GM18508 (cell line): Measurements from ENCODE around the gene PFDN5.

Source experiments
- ATAC-seq: cut with Tn5 transposase; IDR thresholded peaks from one replicate; pipeline ENCODE4 v1.9.1; 2021; ENCODE audit warnings: moderate number of reproducible peaks; ENCODE audit not compliant: insufficient read depth, unreplicated experiment

PFDN5 gene

DNA sequence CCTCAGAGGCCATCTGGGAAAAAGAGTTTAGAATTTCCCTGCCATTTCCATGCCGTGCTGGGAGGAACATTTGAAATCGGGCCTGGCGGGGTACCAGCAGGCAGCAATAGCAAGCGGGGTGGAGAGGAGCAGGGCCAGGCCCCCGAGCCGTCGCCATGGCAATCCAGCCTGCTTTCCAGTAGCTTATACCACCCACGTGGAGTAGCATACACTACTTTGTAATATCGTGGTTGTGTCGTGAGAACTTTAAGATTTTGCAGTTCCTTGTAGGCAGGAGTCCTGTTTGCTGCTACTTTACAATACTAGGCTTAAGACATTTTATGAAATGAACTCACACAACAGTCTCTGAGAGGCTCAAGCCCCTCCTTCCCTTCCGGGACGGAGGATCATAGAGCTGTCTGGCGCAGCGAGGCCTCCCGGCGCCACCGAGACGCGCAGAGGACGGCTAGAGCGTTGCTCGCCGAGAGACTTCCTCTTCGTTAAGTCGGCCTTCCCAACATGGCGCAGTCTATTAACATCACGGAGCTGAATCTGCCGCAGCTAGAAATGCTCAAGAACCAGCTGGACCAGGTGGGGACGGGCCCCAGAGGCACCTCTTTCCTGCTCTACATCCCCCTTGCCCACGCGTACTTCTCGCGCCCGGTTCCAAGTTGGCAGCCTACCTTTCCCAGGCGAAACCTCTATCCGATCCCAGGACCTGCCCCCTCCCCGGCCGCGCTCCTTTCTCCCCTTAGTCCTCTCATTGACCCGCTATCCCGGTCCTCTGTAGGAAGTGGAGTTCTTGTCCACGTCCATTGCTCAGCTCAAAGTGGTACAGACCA, at the start of gene PFDN5:
TSS of gene PFDN5 (plus strand) at position 473 of the 821 bp plus-strand sequence. CDS start at position 499, 26 bp downstream.
- no peak for ATAC-seq

DNA sequence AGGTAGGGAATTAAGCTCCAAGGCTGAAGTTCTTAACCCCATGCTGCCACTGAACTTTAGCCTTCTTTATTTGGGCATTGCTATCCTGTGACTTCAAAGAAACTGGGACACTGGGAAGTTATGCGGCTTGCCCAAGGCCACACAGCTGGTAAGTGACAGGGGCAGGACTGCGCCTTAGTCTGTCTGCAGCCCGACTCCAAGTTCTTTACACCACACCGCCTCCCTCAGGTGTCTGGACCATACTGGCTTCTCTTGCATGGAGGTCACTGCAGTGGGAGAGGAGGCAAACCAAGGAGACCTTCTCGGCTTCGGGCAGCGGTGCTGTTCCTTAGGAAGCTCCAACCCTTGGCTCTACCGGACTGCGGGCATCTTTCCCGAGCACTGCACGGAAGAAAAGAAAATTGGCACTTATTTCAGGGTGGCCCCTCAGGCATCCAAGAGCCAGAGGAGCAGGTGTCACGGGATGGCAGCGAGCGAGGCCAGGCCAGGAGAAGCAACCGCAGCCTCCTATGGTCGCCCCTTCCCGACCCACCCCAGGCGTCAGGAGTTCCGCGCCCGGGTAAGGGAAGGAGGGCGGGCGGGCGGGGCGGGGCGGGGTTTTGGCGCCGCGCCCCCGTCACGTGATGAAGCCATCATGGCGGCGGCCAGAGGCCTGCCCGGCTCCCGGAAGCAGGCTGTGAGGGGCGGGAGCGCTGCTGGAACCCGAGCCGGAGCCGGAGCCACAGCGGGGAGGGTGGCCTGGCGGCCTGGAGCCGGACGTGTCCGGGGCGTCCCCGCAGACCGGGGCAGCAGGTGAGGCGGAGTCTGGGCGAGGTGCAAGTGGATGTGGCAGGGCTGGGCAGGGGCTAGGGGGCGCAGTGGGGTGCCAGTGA, 43.6 kb upstream of the PFDN5 start:
- no peak for ATAC-seq

- ATAC-seq = no peak
These were observed 42.9 kb upstream of the PFDN5 start for GRCh38 chr12:53252349-53252916.

- no peak for ATAC-seq
These were observed 42.0 kb upstream of the PFDN5 start for GRCh38 chr12:53253298-53253697.

DNA sequence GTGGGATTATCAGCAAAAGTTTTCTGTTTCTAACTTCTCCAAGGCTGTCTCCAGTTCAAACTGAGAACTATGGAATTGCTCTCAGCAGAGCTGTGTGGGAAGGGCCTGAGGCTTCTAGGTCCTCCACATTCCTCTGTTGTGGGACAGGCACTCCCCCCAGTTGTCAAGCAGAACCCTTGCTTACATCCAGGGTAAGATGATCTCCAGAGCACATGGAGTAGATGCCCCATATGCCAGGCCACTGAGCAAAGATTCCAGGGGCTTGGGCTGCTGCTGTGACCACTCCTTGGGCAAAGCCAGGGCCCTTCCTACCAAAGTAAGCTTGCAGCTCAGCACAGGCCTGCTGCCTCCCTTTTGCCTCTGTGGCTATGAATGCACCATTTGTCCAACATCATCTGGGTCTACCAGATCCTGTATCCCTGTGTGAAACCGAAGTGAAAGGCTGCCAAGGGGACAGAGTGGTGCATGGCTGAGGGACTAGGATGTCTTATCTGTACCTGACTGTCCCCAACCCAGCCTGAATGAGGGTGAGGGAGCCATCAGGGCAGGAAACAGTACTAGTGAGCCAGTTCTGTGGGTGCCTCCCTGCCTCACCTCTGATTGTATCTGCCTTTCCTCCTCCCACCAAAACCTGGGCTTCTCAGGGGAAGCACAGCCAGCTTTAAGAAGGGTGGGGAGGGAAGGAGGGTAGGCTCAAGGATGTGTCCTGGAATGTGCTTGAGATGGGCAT, 40.4 kb upstream of the PFDN5 start:
- ATAC-seq = no peak

- ATAC-seq = no peak
These were observed 39.3 kb upstream of the PFDN5 start for GRCh38 chr12:53255996-53256395.

DNA sequence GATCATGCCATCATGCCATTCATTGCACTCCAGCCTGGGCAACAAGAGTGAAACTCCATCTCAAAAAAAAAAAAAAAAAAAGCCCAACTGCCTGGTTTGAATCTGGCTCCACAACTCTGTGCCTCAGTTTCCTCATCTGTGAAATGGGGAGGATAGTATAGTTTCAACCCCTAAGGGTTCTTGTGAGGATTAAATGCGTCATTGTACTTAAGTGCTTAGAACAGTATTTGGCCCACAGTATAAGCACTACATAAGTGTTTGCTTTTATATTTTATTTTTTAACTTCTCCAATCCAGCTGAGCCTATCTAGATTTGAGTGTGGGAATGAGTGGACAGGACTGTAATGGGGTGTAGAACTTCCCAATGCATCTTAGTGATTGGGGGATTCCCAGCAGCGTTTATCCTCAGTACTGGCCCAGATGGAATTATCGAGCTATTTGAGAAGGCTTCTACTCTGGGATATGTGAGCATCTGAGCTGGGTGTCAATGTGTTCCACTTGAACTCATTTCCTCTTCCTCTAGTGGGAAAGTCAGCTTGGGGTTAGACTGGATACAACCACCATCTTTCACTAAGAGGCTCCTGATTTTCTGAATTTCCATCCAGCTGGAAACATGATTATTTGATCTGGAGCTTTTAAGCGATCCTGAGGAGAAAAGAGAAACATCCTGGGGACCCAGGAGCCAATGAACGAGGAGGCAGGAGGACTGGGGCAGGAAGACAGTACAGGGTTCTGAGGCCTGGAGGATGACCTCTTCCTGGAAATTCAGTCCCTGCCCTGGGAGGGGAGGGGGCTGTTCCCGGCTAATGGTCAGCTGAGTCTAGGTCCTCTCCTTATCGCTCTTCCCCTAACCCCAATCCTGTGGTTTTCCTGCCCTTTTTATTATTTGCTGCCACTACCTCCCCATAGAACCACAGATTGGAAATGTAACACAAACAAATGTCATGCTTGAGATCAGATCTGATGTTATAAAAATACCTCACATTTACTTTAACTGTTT, 36.5 kb upstream of the PFDN5 start:
- no peak for ATAC-seq

- no peak for ATAC-seq
These were observed 35.5 kb upstream of the PFDN5 start for GRCh38 chr12:53259891-53260290.

DNA sequence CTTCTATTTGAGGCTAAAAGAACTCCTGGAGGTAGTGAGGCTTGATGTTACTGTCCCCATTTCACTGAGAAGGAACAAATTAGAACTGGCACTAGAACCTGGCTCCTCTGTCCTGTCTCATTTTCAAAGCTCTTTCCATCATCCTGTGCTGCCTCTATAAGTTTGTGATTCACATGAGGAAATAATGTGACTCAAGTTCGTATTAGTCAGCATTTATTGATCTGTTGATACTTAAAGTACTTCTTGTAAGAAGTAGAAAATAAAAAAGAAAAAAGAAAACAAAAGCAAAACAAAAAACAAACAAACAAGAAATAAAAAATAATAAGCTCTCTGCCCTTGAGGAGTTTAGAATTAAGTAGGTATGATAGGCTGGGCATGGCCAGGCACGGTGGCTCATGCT, 29.6 kb upstream of the PFDN5 start:
- no peak for ATAC-seq

DNA sequence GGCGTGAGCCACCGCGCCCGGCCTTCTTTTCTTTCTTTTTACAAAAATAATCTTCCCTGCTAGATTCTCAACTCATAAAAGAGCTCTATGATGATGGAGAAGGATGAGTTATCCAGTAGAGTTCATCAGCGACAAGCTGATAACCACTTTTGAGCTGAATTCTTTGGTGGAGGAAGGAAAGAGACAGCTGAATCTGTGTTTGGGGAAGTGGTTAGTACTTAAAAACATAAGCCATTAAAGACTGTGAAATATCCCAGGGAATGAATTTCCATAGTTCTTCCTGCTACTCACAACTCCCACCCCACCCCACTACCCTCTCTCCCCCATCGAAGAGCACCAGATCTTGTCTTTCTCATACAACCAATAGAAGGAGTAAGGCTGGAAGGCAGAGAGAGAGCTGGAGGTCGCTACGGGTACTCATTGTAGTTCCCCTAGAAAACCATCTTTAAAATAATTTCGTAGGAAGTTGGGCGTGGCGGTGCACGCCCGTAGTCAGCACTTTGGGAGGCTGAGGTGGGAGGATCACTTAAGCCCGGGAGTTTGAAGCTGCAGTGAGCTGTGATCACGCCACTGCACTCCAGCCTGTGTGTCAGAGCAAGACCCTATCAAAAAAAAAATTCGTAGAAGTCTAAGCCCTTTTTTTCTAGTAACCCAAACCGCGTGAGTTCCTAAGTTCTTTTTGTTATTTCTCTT, 27.9 kb upstream of the PFDN5 start:
- ATAC-seq = no peak

DNA sequence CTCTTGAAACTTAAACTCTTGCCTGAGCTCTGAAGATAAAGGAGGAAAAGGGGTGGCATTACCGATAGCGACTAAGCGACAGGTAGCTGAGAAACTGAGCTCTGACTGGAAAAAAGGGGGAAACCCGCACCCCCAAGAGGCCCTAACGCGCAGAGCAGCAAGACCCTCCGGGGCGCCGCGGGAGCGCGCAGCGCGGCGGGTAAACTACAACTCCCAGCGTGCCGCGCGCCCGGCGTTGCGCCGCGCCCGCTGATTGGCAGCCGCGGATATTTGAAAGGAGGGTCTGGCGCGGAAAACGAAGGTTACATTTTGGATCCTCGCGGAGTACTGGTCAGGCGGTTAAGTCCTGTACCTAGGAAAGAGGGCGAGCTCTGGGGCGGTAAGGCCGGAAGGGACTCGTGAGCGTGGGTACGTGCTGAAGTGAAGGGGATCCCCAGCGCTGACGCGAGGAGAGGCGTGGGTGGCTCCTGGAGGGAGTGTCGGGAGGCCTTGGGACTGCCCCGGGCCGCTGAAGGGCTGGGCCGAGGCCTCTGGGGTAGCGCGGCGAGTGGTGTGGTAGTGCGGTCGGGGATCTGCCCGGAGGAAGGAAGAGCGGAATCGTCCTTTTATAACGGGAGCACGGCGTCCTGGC, 27.2 kb upstream of the PFDN5 start, which contains the start of gene ESPL1:
TSS of gene ESPL1 (plus strand) at position 301 of the 631 bp plus-strand sequence. CDS start 468 bp downstream, outside the sequence.
- ATAC-seq = peak; percentile 58

DNA sequence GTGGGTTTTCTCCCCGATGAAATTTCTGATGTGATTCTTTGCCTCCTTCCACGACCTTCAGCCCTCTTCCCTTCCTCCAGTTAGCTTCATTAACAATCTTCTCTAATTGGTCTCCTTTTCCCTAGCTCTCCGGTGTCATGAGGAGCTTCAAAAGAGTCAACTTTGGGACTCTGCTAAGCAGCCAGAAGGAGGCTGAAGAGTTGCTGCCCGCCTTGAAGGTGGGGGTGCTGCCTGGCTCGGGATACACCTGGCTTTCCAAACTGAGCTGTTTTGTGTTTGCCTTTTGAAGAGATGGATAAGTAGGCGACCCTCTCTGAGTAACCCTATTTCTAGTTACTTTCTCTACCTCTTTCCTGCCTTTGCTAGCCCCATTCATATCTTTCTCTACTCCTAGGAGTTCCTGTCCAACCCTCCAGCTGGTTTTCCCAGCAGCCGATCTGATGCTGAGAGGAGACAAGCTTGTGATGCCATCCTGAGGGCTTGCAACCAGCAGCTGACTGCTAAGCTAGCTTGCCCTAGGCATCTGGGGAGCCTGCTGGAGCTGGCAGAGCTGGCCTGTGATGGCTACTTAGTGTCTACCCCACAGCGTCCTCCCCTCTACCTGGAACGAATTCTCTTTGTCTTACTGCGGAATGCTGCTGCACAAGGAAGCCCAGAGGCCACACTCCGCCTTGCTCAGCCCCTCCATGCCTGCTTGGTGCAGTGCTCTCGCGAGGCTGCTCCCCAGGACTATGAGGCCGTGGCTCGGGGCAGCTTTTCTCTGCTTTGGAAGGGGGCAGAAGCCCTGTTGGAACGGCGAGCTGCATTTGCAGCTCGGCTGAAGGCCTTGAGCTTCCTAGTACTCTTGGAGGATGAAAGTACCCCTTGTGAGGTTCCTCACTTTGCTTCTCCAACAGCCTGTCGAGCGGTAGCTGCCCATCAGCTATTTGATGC, 26.4 kb upstream of the PFDN5 start:
- no peak for ATAC-seq

- ATAC-seq = no peak
These were observed 20.9 kb upstream of the PFDN5 start for GRCh38 chr12:53274445-53274844.

GRCh38 chr12:53276511-53276910, 18.8 kb upstream of the PFDN5 start:
- no peak for ATAC-seq

GRCh38 chr12:53277981-53278380, 17.4 kb upstream of the PFDN5 start:
- ATAC-seq = no peak

DNA sequence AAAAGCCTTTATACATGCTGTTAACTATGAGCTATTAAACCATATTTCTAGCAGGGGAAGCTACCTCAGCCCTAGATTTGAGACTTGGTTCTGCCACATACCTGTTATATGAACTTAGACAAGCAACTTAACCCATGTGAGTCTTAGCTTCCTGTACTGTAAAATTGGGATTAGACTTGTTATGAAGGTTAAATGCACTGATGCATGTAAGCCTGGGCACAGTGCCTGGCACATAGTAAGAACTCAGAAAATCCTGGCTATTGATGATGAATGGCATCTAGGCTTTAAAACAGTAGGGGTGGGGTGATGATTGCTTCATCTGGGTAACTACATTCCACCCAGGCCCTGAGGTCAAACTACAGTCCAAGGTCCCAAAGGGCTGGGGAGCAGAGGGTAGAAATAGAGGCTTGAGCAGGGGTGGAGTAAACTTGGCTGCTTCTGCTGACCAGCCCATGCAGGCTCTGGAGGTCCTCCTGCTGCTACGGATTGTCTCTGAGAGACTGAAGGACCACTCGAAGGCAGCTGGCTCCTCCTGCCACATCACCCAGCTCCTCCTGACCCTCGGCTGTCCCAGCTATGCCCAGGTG, 16.0 kb upstream of the PFDN5 start:
- ATAC-seq = no peak
